Measurements from ENCODE around the gene TMEM45A. TPM values are rescaled to one million over a fixed set of nuclear protein-coding genes. Genes with fewer than 3 reads are reported as not detected.
A peak's percentile ranks its signal among the peaks of the same experiment; 100 is the strongest.
"Not testable (repeated sequence)": the region's sequence is repeated elsewhere in the genome, so short reads cannot be mapped to it uniquely, and the experiment has no call there.

Gene TMEM45A
- total RNA-seq, 2 donors from 2014 or later: 1.1 to 4.5 TPM

DNA sequence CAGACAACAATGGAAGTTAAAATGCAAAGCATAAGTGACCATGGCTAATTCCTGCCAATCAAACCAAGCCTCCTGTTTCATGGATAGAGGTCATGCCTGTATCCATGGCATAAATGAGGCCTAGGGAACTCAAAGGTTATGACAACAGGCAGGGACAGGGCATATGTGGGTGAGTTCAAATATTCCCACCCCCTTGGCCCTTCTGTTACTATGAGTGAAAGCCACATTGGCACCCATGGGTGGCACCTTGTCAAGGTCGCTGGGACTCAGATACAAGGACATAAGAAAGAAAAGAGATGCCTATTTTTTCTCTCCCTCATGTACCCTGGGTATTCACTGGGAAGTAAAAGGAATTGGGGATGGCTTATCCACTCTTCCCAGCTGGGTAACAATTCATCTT is 25.3 kb upstream of the TMEM45A start:
- ATAC-seq (no peak), DNase-seq (ENCODE audit: low spot score) (no peak)
- H3K4me3 Mint-ChIP-seq: no peak overlapping the region
- H3K27me3 Mint-ChIP-seq: peaks cover 4% of the 10 kb centered on the region in 2 donors
- peaks cover 4 to 7% of the 10 kb centered on the region in 2 donors for H3K4me1 Mint-ChIP-seq (ENCODE audit: low read depth in 2 of 2)
- no peaks in the 10 kb centered on the region for H3K9me3 Mint-ChIP-seq
- peak overlapping the region; percentile 34 to 55 for H3K27ac Mint-ChIP-seq
- no peaks in the 10 kb centered on the region for H3K36me3 Mint-ChIP-seq

DNA sequence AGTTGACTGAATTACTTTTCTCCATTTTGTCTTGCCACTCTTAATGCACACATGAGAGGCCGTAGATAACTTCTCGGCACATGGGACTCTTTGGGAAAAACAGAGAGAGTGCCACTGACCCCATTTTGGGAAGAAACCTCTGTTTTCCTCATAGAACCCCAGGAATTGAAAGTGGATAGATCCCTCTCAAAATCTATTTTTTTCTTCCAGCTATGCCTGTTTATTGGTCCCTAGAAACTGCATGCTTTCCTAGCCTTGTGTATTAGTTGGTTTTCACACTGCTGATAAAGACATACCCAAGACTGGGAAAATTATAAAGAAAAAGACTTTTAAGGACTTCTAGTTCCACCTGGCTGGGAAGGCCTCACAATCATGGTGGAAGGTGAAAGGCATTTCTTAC is 23.7 kb upstream of the TMEM45A start:
- no peaks in the 10 kb centered on the region for H3K36me3 Mint-ChIP-seq
- no peak overlapping the region for H3K4me3 Mint-ChIP-seq

DNA sequence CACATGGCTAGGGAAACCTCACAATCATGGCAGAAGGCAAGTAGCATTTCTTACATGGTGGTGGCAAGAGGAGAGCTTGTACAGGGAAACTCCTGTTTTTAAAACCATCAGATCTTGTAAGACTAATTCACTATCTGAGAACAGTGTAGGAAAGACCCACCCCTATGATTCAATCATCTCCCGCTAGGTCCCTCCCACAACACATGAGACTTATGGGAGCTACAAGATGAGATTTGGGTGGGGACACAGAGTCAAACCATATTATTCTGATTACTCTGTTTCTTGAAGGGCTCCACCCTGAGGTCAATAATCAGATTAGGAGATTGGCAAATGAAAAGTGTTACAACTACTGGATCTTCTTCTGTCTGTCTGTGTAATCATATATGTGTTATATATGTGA is 21.5 kb upstream of the TMEM45A start:
- no peak overlapping the region for H3K27ac Mint-ChIP-seq
- H3K4me1 Mint-ChIP-seq (ENCODE audit: low read depth in 2 of 2): peaks cover 2 to 5% of the 10 kb centered on the region in 2 donors
- no peaks in the 10 kb centered on the region for H3K9me3 Mint-ChIP-seq
- H3K27me3 Mint-ChIP-seq: peaks cover under 1 to 7% of the 10 kb centered on the region in 2 donors
- H3K36me3 Mint-ChIP-seq: no peaks in the 10 kb centered on the region
- ATAC-seq: no peak
- DNase-seq (ENCODE audit: low spot score): no peak
- no peak overlapping the region for H3K4me3 Mint-ChIP-seq

More for the DNA sequence above, 23.7 kb upstream of the TMEM45A start:
- ATAC-seq (no peak), DNase-seq (ENCODE audit: low spot score) (no peak)
- Mint-ChIP-seq H3K9me3 (no peaks in the 10 kb centered on the region), H3K4me1 (ENCODE audit: low read depth in 2 of 2) (peaks cover 4 to 7% of the 10 kb centered on the region in 2 donors), H3K27me3 (no peaks in the 10 kb centered on the region), H3K27ac (no peak overlapping the region)

DNA sequence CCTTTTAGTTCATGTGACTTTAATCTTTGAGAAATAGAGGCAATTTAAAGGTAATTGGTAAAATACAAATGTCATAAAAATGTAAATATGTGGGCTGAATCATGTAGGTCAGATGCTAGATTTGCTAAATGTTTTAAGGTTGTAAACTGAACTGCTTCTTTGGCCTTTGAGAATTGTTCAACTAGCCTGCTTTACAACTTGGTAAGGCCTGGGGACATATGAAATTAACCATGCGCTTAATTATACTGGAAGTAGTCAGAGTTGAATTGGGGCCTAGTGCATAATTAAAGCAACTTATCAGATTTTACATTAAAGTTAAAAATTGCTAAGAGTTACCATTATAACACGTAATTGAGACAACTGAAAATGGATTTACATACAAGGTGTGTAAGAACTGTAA is 21.0 kb upstream of the TMEM45A start:
- H3K9me3 Mint-ChIP-seq: no peaks in the 10 kb centered on the region
- DNase-seq (ENCODE audit: low spot score) (no peak), ATAC-seq (no peak)
- no peak overlapping the region for H3K27ac Mint-ChIP-seq
- H3K4me1 Mint-ChIP-seq (ENCODE audit: low read depth in 2 of 2): no peaks in the 10 kb centered on the region
- H3K27me3 Mint-ChIP-seq: peaks cover 4 to 7% of the 10 kb centered on the region in 2 donors
- H3K36me3 Mint-ChIP-seq: no peaks in the 10 kb centered on the region
- H3K4me3 Mint-ChIP-seq: no peak overlapping the region

DNA sequence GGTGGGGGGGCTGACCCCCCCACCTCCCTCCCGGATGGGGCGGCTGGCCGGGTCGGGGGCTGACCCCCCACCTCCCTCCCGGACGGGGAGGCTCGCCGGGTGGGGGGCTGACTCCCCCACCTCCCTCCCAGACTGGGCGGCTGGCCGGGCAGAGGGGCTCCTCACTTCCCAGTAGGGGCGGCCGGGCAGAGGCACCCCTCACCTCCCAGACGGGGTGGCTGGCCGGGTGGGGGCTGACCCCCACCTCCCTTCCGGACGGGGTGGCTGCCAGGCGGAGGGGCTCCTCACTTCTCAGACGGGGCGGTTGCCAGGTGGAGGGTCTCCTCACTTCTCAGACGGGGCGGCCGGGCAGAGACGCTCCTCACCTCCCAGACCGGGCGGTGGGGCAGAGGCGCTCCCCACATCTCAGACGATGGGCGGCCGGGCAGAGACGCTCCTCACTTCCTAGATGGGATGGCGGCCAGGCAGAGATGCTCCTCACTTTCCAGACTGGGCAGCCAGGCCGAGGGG is 14.5 kb upstream of the TMEM45A start:
- not testable (repeated sequence) for H3K9me3 Mint-ChIP-seq; H3K27ac Mint-ChIP-seq; DNase-seq (ENCODE audit: low spot score); H3K4me3 Mint-ChIP-seq; ATAC-seq; H3K4me1 Mint-ChIP-seq (ENCODE audit: low read depth in 2 of 2); H3K36me3 Mint-ChIP-seq
- peaks cover 14 to 27% of the 10 kb centered on the region in 2 donors for H3K27me3 Mint-ChIP-seq

DNA sequence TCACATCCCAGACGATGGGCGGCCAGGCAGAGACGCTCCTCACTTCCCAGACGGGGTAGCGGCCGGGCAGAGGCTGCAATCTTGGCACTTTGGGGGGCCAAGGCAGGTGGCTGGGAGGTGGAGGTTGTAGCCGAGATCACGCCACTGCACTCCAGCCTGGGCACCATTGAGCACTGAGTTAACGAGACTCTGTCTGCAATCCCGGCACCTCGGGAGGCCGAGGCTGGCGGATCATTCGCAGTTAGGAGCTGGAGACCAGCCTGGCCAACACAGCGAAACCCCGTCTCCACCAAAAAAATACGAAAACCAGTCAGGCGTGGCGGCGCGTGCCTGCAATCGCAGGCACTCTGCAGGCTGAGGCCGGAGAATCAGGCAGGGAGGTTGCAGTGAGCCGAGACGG is 13.9 kb upstream of the TMEM45A start:
- not testable (repeated sequence) for H3K4me1 Mint-ChIP-seq (ENCODE audit: low read depth in 2 of 2); H3K4me3 Mint-ChIP-seq; H3K9me3 Mint-ChIP-seq; DNase-seq (ENCODE audit: low spot score); H3K27ac Mint-ChIP-seq; ATAC-seq; H3K36me3 Mint-ChIP-seq
- H3K27me3 Mint-ChIP-seq: peaks cover 16 to 33% of the 10 kb centered on the region in 2 donors

DNA sequence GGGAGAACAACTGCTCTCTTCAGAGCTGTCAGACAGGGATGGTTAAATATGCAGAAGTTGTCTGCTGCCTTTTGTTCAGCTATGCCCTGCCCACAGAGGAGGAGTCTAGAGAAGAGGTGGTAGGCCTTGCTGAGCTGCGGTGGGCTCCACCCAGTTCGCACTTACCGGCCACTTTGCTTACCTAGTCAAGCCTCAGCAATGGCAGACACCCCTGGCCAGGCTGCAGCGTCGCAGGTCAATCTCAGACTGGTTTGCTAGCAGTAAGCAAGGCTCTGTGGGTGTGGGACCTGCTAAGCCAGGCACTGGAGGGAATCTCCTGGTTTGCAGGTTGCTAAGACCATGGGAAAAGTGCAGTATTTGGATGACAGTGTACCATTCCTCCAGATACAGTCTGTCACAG is 12.3 kb upstream of the TMEM45A start:
- DNase-seq (ENCODE audit: low spot score) (no peak), ATAC-seq (no peak)
- H3K36me3 Mint-ChIP-seq: no peaks in the 10 kb centered on the region
- peaks cover 26 to 45% of the 10 kb centered on the region in 2 donors for H3K27me3 Mint-ChIP-seq
- no peak overlapping the region for H3K4me3 Mint-ChIP-seq
- no peaks in the 10 kb centered on the region for H3K9me3 Mint-ChIP-seq
- no peak overlapping the region for H3K27ac Mint-ChIP-seq
- no peaks in the 10 kb centered on the region for H3K4me1 Mint-ChIP-seq (ENCODE audit: low read depth in 2 of 2)

DNA sequence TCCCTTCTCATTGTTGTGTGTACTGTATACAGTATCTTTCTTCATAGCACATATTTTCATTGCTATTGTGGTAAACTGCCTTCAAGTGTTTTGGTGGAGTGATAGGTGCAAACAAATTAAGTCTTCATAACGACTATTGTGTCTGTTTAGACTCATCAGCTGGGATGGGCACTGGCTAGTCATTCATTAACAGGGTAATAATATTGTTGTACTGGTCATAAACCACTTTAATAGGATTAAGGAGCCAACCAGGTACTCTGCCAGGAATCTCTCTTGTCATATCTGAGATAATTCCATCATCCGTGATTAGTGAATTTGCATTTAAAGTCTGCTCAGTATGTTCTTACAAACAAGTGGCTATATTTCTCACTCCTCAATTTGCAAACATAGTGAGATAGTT is 10.2 kb upstream of the TMEM45A start:
- H3K27me3 Mint-ChIP-seq: peaks cover 22 to 38% of the 10 kb centered on the region in 2 donors
- no peak overlapping the region for H3K4me3 Mint-ChIP-seq
- no peaks in the 10 kb centered on the region for H3K9me3 Mint-ChIP-seq
- H3K36me3 Mint-ChIP-seq: no peaks in the 10 kb centered on the region
- H3K27ac Mint-ChIP-seq: no peak overlapping the region
- H3K4me1 Mint-ChIP-seq (ENCODE audit: low read depth in 2 of 2): no peaks in the 10 kb centered on the region
- DNase-seq (ENCODE audit: low spot score) (no peak), ATAC-seq (no peak)

DNA sequence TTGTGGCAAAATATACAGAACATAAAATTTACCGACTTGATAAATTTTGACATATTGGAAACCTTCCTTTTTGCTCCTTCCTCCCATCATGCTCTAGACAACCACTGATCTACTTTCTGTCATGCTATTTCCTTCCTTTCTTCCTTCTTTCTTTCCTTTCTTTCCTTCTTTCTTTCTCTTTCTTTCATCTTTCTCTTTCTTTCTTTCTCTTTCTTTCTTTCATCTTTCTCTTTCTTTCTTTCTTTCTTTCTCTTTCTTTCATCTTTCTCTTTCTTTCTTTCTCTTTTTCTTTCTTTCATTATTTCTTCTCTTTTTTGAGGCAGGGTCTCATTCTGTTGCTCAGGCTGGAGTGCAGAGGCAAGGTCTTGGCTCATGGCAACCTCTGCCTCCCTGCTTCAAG is 8.9 kb upstream of the TMEM45A start:
- H3K4me1 Mint-ChIP-seq (ENCODE audit: low read depth in 2 of 2): no peaks in the 10 kb centered on the region
- DNase-seq (ENCODE audit: low spot score) (no peak), ATAC-seq (no peak)
- H3K27ac Mint-ChIP-seq: no peak overlapping the region
- H3K27me3 Mint-ChIP-seq: peaks cover 22 to 38% of the 10 kb centered on the region in 2 donors
- H3K9me3 Mint-ChIP-seq: no peaks in the 10 kb centered on the region
- no peak overlapping the region for H3K4me3 Mint-ChIP-seq
- H3K36me3 Mint-ChIP-seq: no peaks in the 10 kb centered on the region

DNA sequence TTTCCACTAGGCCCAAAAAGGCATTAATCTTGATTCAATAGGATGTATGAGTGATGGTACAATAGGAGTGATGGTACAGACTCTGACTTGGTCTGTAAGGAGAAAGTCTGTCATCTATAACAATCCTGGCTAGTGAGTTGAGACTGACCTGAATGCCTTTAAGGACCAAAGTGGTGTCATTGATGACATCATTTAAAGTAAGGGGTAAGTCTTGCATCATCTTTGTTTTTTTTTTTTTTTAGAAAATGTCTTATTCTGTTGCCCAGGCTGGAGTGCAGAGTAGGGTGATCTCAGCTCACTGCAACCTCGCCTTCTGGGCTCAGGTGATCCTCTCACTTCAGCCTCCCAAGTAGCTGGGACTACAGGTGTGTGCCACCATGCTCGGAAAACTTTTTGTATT is 5.6 kb upstream of the TMEM45A start:
- DNase-seq (ENCODE audit: low spot score): no peak
- Mint-ChIP-seq H3K4me3 (no peak overlapping the region), H3K36me3 (no peaks in the 10 kb centered on the region), H3K27me3 (peaks cover 17 to 33% of the 10 kb centered on the region in 2 donors), H3K4me1 (ENCODE audit: low read depth in 2 of 2) (peaks cover 0 to 3% of the 10 kb centered on the region in 2 donors), H3K27ac (no peak overlapping the region), H3K9me3 (no peaks in the 10 kb centered on the region)
- ATAC-seq: no peak

DNA sequence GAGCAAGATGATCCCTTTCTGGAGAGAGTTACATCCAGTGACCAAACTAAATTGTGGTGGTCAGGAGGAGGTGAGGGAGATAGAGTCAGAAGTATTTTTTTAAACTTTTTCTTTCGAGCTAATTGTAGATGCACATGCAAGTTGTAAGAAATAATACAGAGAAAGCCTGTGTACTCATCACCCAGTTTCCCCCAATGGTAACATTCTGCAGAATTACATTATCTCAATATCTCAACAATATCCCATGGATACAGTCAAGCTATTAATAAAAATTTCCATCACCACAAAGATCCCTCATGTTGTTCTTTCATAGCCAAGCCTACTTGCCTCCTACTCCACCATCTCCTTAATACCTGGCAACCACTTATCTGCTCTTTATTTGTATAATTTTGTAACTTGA is 3.3 kb upstream of the TMEM45A start:
- H3K4me1 Mint-ChIP-seq (ENCODE audit: low read depth in 2 of 2): peaks cover 0 to 16% of the 10 kb centered on the region in 2 donors
- H3K9me3 Mint-ChIP-seq: no peaks in the 10 kb centered on the region
- H3K36me3 Mint-ChIP-seq: no peaks in the 10 kb centered on the region
- no peak for DNase-seq (ENCODE audit: low spot score)
- ATAC-seq: no peak
- no peak overlapping the region for H3K4me3 Mint-ChIP-seq
- H3K27me3 Mint-ChIP-seq: peaks cover 7 to 14% of the 10 kb centered on the region in 2 donors
- H3K27ac Mint-ChIP-seq: no peak overlapping the region

DNA sequence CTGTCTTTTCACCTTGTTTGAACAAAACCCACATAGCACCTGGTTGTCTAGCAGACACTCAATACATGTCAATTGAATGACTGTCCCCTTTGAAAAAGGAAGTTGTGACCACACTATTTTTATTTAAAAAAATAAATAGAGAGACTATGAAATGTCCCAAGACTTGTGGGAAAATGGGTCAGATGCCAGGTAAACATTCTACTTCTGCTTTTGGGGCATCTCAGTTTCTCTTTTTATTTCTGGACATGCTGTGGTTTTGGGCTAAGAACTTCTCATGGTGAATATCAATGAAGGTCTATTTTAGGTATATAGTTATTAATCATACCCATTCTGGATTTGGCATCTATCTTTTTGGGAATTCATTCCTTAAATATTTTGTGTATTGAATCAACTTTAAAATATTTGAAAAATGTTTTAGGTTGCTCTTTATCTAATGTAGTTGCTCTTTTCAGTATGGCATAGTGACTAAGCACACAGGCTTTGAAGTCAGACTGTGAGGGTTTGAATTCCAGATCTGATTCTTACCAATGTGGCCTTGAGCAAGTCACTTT is 4.4 kb downstream of the TMEM45A start:
- Mint-ChIP-seq H3K27ac (no peak overlapping the region), H3K36me3 (no peaks in the 10 kb centered on the region), H3K4me1 (ENCODE audit: low read depth in 2 of 2) (peaks cover 0 to 13% of the 10 kb centered on the region in 2 donors), H3K4me3 (no peak overlapping the region), H3K27me3 (peaks cover 16 to 19% of the 10 kb centered on the region in 2 donors), H3K9me3 (no peaks in the 10 kb centered on the region)
- DNase-seq (ENCODE audit: low spot score) (no peak), ATAC-seq (no peak)

DNA sequence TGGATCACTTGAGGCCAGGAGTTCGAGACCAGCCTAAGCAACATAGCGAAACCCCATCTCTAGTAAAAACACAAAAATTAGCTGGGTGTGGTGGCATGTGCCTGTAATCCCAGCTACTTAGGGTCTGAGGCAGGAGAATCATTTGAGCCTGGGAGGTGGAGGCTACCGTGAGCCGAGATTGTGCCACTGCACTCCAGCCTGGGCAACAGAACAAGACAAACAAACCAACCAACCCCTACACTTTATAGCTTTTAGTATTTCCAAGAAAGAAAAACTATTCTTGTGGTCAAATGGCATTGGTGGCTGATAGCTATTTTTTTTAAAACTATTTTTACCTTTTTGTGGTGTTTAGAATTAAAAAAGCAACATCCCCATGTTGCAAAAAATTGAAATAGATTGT is 7.2 kb downstream of the TMEM45A start:
- Mint-ChIP-seq H3K4me1 (ENCODE audit: low read depth in 2 of 2) (no peaks in the 10 kb centered on the region), H3K27ac (no peak overlapping the region), H3K36me3 (no peaks in the 10 kb centered on the region), H3K27me3 (peaks cover 22 to 31% of the 10 kb centered on the region in 2 donors), H3K9me3 (no peaks in the 10 kb centered on the region), H3K4me3 (no peak overlapping the region)
- no peak for DNase-seq (ENCODE audit: low spot score)
- no peak for ATAC-seq

DNA sequence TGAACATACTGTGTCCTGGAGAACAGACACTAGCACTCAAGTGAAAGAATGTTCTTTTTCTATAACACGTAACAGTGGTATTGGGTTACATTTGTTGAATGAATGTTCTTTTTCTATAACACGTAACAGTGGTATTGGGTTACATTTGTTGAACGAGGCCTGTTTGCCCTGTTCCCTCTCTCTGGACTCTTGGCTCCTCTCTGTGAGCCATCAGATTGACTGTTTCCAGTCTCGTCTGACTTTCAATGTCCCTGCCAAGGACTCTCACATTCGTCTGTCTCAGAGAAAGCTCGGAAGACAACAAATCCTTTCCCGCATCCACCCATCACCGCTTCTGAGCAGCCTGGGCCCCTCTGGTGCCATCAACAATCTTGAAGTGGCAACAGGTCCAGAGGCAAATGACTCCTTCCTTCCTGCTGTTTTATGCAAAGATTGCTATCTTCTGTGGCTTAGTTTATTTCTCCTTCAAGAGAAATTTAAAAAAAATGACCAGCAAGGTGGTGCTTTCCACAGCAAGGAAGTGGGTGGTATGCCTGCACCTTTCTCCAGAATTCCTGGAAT is 8.0 kb downstream of the TMEM45A start:
- H3K4me3 Mint-ChIP-seq: no peak overlapping the region

DNA sequence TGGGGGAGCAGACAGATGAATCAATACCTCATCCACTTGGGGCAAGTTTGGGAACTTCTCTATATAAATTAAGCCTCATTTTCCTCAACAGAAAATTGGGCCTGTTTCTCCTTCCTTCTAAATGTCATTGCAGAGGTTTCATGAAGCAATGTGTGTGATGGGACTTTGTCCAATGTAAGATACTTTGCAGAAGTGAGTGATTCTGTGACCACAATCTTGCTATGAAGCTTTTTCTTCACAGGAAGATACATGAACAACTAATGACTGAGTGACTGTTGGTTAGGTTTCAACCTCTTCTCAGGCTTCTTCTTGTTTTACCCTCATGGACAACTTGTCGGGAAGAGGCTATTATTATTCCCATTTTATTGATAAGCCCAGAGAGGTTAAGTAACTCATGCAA is 11.0 kb downstream of the TMEM45A start:
- Mint-ChIP-seq H3K27ac (no peak overlapping the region), H3K4me3 (no peak overlapping the region), H3K4me1 (ENCODE audit: low read depth in 2 of 2) (no peaks in the 10 kb centered on the region), H3K27me3 (peaks cover 31 to 37% of the 10 kb centered on the region in 2 donors), H3K36me3 (no peaks in the 10 kb centered on the region), H3K9me3 (no peaks in the 10 kb centered on the region)
- DNase-seq (ENCODE audit: low spot score) (no peak), ATAC-seq (no peak)

More for the DNA sequence above, 8.0 kb downstream of the TMEM45A start:
- DNase-seq (ENCODE audit: low spot score) (no peak), ATAC-seq (no peak)
- no peak overlapping the region for H3K27ac Mint-ChIP-seq
- peaks cover 20 to 28% of the 10 kb centered on the region in 2 donors for H3K27me3 Mint-ChIP-seq
- H3K9me3 Mint-ChIP-seq: no peaks in the 10 kb centered on the region
- no peaks in the 10 kb centered on the region for H3K36me3 Mint-ChIP-seq
- no peaks in the 10 kb centered on the region for H3K4me1 Mint-ChIP-seq (ENCODE audit: low read depth in 2 of 2)
